Measurements from ENCODE around the gene NRXN3.

DNA sequence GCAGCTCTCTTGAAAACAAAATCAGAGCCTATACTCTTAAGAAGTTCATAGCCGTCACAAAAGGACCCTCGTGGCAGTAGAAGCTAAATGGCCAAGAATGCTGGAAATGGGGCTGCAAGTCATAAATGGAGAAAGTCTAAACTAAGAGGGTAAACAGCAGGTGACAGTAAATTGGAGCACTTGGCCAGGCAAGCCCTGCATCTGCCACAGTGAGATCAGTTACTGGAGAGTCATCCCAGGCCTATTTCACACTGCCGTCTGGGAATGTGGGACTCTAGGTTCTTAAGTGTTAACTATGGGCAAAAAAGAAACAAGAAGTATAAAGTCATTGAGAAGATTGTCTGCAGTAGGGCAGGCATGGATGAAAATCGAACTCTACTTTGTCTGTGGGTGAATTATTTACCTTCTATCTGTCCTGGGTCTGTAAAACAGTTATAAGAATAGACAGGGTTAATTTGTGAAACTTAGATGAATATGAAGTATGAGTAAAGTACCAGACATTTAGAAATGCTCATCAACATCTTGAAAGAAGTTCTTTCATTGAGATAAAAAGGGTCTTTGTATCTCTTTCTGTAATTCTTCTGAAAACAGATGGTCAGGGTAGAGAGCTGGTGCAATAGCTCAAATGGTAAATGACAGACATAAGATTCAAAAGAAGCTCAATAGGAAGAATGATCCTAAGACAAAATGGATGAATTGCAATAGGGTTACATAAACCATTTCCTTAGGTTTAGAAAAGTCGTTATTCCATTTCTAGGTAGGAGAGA, 1248.7 kb downstream of the NRXN3 start:
- no peak for TF ChIP-seq POLR2AphosphoS5 (IDR thresholded peaks at IDR 0.05; ENCODE audit: low read depth, low read length)
- TF ChIP-seq TEAD4 (IDR thresholded peaks at IDR 0.05; ENCODE audit: borderline replicate concordance, insufficient read depth), result no peak
- TF ChIP-seq, protein P1, sequence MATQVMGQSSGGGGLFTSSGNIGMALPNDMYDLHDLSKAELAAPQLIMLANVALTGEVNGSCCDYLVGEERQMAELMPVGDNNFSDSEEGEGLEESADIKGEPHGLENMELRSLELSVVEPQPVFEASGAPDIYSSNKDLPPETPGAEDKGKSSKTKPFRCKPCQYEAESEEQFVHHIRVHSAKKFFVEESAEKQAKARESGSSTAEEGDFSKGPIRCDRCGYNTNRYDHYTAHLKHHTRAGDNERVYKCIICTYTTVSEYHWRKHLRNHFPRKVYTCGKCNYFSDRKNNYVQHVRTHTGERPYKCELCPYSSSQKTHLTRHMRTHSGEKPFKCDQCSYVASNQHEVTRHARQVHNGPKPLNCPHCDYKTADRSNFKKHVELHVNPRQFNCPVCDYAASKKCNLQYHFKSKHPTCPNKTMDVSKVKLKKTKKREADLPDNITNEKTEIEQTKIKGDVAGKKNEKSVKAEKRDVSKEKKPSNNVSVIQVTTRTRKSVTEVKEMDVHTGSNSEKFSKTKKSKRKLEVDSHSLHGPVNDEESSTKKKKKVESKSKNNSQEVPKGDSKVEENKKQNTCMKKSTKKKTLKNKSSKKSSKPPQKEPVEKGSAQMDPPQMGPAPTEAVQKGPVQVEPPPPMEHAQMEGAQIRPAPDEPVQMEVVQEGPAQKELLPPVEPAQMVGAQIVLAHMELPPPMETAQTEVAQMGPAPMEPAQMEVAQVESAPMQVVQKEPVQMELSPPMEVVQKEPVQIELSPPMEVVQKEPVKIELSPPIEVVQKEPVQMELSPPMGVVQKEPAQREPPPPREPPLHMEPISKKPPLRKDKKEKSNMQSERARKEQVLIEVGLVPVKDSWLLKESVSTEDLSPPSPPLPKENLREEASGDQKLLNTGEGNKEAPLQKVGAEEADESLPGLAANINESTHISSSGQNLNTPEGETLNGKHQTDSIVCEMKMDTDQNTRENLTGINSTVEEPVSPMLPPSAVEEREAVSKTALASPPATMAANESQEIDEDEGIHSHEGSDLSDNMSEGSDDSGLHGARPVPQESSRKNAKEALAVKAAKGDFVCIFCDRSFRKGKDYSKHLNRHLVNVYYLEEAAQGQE (IDR thresholded peaks at IDR 0.05; ENCODE audit: low read depth, low read length), result no peak
- no peak for TF ChIP-seq EZH2phosphoT487 (IDR thresholded peaks at IDR 0.05; ENCODE audit: borderline replicate concordance, low read depth)
- TF ChIP-seq EP300 (IDR thresholded peaks at IDR 0.05; ENCODE audit: borderline replicate concordance in 1 of 2, low read depth in 1 of 2, low read length in 1 of 2), result no peak
- TF ChIP-seq, protein P2, sequence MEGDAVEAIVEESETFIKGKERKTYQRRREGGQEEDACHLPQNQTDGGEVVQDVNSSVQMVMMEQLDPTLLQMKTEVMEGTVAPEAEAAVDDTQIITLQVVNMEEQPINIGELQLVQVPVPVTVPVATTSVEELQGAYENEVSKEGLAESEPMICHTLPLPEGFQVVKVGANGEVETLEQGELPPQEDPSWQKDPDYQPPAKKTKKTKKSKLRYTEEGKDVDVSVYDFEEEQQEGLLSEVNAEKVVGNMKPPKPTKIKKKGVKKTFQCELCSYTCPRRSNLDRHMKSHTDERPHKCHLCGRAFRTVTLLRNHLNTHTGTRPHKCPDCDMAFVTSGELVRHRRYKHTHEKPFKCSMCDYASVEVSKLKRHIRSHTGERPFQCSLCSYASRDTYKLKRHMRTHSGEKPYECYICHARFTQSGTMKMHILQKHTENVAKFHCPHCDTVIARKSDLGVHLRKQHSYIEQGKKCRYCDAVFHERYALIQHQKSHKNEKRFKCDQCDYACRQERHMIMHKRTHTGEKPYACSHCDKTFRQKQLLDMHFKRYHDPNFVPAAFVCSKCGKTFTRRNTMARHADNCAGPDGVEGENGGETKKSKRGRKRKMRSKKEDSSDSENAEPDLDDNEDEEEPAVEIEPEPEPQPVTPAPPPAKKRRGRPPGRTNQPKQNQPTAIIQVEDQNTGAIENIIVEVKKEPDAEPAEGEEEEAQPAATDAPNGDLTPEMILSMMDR (IDR thresholded peaks at IDR 0.05), result no peak
- TF ChIP-seq, protein P3, sequence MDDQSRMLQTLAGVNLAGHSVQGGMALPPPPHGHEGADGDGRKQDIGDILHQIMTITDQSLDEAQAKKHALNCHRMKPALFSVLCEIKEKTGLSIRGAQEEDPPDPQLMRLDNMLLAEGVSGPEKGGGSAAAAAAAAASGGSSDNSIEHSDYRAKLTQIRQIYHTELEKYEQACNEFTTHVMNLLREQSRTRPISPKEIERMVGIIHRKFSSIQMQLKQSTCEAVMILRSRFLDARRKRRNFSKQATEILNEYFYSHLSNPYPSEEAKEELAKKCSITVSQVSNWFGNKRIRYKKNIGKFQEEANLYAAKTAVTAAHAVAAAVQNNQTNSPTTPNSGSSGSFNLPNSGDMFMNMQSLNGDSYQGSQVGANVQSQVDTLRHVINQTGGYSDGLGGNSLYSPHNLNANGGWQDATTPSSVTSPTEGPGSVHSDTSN (IDR thresholded peaks at IDR 0.05), result no peak
- TF ChIP-seq TAF1 (IDR thresholded peaks at IDR 0.05; ENCODE audit: borderline replicate concordance, low read depth, low read length), result no peak
- TF ChIP-seq SIN3A (IDR thresholded peaks at IDR 0.05; ENCODE audit: borderline replicate concordance, low read depth, low read length), result no peak
- TF ChIP-seq, protein P4, sequence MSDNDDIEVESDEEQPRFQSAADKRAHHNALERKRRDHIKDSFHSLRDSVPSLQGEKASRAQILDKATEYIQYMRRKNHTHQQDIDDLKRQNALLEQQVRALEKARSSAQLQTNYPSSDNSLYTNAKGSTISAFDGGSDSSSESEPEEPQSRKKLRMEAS (IDR thresholded peaks at IDR 0.05; ENCODE audit: low read depth), result no peak
- TF ChIP-seq FOXM1 (IDR thresholded peaks at IDR 0.05; ENCODE audit: low read depth), result no peak
- TF ChIP-seq, protein P5, sequence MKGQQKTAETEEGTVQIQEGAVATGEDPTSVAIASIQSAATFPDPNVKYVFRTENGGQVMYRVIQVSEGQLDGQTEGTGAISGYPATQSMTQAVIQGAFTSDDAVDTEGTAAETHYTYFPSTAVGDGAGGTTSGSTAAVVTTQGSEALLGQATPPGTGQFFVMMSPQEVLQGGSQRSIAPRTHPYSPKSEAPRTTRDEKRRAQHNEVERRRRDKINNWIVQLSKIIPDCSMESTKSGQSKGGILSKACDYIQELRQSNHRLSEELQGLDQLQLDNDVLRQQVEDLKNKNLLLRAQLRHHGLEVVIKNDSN (IDR thresholded peaks at IDR 0.05; ENCODE audit: borderline replicate concordance, low read depth), result no peak
- no peak for TF ChIP-seq JUND (IDR thresholded peaks at IDR 0.05)
- TF ChIP-seq RAD21 (IDR thresholded peaks at IDR 0.05; ENCODE audit: low read length), result no peak

Data from SK-N-SH (cell line).